Thoracic aorta (tissue), 2 donors: ENCODE results near the gene HPSE2. TPM values are rescaled to one million over a fixed set of nuclear protein-coding genes. Genes with fewer than 3 reads are reported as not detected.

Experiments
- ATAC-seq: fragments of 150-250 bp; one replicate; pipeline ENCODE4 v1.8.0; 2017; ENCODE audit warnings: low read depth; ENCODE audit not compliant: insufficient number of reproducible peaks, low FRiP score
- DNase-seq: peaks from one replicate; pipeline ENCODE4 v3.0.0-alpha.2; 2020; ENCODE audit warnings: low spot score
- H3K27ac ChIP-seq, 2 donors: fragments of 200-600 bp; sonication (generic); 1 replicate in 1 of 2; 2 replicates in 1 of 2; pipeline ENCODE4 v1.5.1; 2016; ENCODE audit warnings: mild to moderate bottlenecking in 2 of 2, moderate library complexity in 2 of 2
- H3K27me3 ChIP-seq: fragments of 200-600 bp; sonication (generic); replicated peaks from 2 replicates; pipeline ENCODE4 v1.6.0; 2016; ENCODE audit warnings: mild to moderate bottlenecking; ENCODE audit not compliant: insufficient read depth
- H3K36me3 ChIP-seq: fragments of 200-600 bp; sonication (generic); one replicate; pipeline ENCODE4 v1.5.1; 2016
- H3K4me1 ChIP-seq, 2 donors: fragments of 200-600 bp; sonication (generic); 1 replicate in 1 of 2; 2 replicates in 1 of 2; pipeline versions ENCODE4 v1.5.1 to v1.6.0; 2016; ENCODE audit warnings: low read depth in 2 of 2, mild to moderate bottlenecking in 1 of 2; ENCODE audit not compliant: control insufficient read depth in 1 of 2
- H3K4me3 ChIP-seq: fragments of 200-600 bp; sonication (generic); 2 replicates; pipeline ENCODE4 v1.5.1; 2016; ENCODE audit warnings: mild to moderate bottlenecking
- H3K9me3 ChIP-seq: fragments of 200-600 bp; sonication (generic); 2 replicates; pipeline ENCODE4 v1.5.1; 2016
- CTCF ChIP-seq: fragments of 200-600 bp; sonication (generic); IDR thresholded peaks from one replicate; pipeline ENCODE4 v1.5.1; 2019; ENCODE audit warnings: antibody characterized with exemption
- total RNA-seq, 2 donors: library from RNA; depleted of rRNA; stranded (reverse); fragments of >200 nt; gene quantifications; one replicate each; pipeline versions ENCODE4 v1.1.0 to v1.2.3, GENCODE V29; 2016

Gene HPSE2
- total RNA-seq, 2 donors from 2014 or later: 1.1 to 1.8 TPM

DNA sequence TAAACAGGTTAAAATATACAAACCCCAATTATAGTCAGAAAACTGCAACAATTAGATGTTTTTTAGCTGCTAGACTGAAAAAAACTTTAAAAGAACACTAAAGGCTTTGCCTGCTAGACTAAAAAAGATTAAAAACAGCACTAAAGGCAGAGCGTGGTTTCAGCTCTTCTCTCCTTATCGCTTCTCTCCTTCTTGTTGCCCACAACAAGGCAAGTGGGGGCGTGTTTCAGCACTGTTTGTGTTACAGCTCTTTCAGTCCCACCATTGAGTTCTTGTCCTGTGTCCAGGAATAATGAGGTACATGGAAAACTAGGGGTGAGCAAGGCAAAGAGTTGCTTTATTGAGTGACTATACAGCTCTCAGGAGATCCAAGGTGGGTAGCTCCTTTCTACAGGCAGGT lies 112.3 kb downstream of the HPSE2 start:
- H3K9me3 ChIP-seq: peaks cover 4% of the 10 kb centered on the region
- no peak for ATAC-seq
- no peak overlapping the region for H3K27ac ChIP-seq
- no peaks in the 10 kb centered on the region for H3K27me3 ChIP-seq
- no peak for TF ChIP-seq CTCF
- H3K36me3 ChIP-seq: no peaks in the 10 kb centered on the region
- peaks cover 0 to 21% of the 10 kb centered on the region in 2 donors for H3K4me1 ChIP-seq
- no peak for DNase-seq
- no peak overlapping the region for H3K4me3 ChIP-seq

DNA sequence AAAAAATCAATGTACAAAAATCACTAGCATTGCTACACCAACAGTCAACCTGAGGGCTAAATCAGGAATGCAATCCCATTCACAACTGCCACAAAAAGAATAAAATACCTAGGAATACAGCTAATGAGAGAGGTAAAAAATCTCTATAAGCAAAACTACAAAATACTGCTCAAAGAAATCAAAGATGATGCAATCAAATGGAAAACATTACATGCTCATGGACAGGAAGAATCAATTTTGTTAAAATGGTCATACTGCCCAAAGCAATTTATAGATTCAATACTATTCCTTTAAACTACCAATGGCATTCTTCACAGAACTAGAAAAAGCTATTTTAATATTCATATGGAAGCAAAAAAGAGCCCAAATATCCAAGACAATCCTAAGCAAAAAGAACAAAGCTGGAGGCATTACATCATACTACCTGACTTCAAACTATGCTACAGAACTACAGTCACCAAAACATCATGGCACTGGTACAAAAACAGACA lies 116.3 kb downstream of the HPSE2 start:
- ATAC-seq: no peak
- DNase-seq: no peak
- no peaks in the 10 kb centered on the region for H3K27me3 ChIP-seq

GRCh38 chr10:99115703-99116102 lies 119.9 kb downstream of the HPSE2 start:
- H3K9me3 ChIP-seq: no peaks in the 10 kb centered on the region
- no peak for TF ChIP-seq CTCF
- no peaks in the 10 kb centered on the region for H3K36me3 ChIP-seq
- no peak for DNase-seq
- H3K27me3 ChIP-seq: no peaks in the 10 kb centered on the region
- ATAC-seq: no peak
- H3K27ac ChIP-seq: no peak overlapping the region
- peaks cover 0 to 10% of the 10 kb centered on the region in 2 donors for H3K4me1 ChIP-seq
- no peak overlapping the region for H3K4me3 ChIP-seq

More for the DNA sequence above, 116.3 kb downstream of the HPSE2 start:
- Histone ChIP-seq H3K27ac (no peak overlapping the region), H3K36me3 (no peaks in the 10 kb centered on the region), H3K9me3 (no peaks in the 10 kb centered on the region), H3K4me1 (peaks cover 0 to 19% of the 10 kb centered on the region in 2 donors), H3K4me3 (no peak overlapping the region)
- TF ChIP-seq CTCF: no peak

DNA sequence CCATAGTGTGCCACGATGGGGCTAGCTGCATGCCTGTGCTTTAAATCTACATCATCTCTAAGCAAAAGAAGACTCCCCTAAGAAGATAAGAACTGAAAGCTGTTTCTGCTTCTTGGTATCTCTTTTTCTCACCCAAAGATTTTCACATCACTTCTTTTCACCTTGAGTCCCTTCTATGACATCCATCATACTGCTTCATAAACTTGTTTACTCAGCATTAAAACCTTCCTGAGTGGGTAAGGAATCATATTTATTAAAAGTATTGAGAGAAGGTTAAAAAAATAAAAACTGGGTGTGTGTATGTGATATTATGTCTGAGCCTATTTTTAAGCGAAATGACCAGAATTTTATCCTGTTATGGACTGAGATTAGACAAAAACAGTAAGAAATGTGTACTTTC lies 150.3 kb downstream of the HPSE2 start:
- no peak overlapping the region for H3K27ac ChIP-seq
- H3K4me3 ChIP-seq: no peak overlapping the region
- ATAC-seq (no peak), DNase-seq (no peak)
- H3K27me3 ChIP-seq: no peaks in the 10 kb centered on the region
- peaks cover 19 to 48% of the 10 kb centered on the region in 2 donors for H3K4me1 ChIP-seq
- no peaks in the 10 kb centered on the region for H3K36me3 ChIP-seq
- no peaks in the 10 kb centered on the region for H3K9me3 ChIP-seq
- TF ChIP-seq CTCF: no peak

- Histone ChIP-seq H3K27me3 (no peaks in the 10 kb centered on the region), H3K27ac (peak overlapping the region; percentile 48 to 65), H3K36me3 (no peaks in the 10 kb centered on the region), H3K9me3 (no peaks in the 10 kb centered on the region), H3K4me1 (peaks cover 28 to 60% of the 10 kb centered on the region in 2 donors), H3K4me3 (peak overlapping the region; percentile 22)
- ATAC-seq (no peak), DNase-seq (no peak)
- no peak for TF ChIP-seq CTCF
Measured at GRCh38 chr10:99084161-99084560, 151.5 kb downstream of the HPSE2 start.
